Activated CD8-positive, alpha-beta memory T cell treated with anti-CD3 and anti-CD28 coated beads for 1 hour (primary cell): ENCODE data around the gene FCAMR.

Experiments
- DNase-seq, 2 donors: peaks; one replicate each; pipeline ENCODE4 v3.0.0-alpha.2; 2020; ENCODE audit warnings: low read depth in 1 of 2; ENCODE audit errors: extremely low read depth in 1 of 2

Gene FCAMR

DNA sequence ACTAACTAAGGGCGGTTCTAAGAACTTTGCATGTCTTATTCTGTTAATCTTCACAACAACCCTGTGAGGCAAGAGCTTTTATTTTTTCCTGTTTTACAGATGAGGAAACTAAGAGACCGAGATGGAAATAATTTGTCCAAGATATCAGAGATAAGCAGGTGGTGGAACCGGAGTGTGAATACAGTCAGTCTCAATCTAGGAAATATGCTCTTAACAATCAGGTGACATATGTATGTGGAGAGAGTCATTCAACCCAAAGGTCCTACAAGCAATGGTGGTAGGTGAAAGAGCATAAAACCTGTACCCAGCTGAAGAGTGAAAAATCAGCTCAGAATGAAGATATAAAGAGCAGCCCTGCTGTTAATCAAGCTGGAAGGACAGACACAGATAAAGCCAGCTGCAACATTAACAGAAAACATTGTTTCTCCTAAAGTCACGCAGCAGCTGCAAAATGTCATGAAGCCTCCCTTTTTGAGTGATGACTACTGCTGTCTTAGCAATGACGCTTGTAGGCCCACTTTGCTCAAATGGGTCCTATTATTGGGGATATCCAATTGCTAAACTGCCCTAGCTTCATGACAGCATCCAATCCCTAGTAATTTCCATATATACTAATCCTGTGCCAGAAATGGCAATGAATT lies 30.5 kb upstream of the FCAMR start:
- DNase-seq: no peak

DNA sequence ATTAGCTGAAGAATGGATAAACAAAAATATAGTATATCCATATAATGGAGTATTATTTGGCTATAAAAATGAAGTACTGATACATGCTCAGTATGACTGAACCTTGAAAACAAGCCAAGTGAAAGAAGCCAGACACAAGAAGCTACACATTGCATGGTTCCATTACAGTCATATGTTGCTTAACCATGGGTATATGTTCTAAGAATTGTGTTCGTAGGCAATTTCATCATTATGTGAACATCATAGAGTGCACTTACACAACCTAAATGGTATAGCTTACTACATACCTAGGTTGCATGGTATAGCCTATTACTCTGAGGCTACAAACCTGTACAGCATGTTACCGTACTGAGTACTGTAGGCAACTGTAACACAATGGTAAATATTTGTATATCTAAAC lies 28.6 kb upstream of the FCAMR start:
- DNase-seq: no peak

DNA sequence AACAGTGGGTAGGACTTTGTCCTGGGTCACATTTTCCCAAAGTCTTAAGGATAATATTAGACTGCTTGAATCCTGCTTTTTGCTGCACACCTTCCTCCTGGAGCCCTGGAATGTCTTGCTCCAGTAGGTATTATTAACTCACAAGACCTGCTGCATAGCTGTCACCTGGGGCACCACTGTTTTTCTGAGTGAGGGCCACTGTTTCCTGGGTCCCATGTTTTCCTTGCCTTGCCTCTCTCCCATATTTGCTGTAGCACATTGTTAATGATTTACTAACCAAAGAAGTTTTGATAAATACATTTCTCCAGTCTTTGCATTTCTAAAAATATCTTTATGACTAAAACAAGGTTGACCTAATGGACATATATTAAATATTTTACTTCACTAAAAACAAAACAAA lies 22.5 kb upstream of the FCAMR start:
- DNase-seq: no peak

DNA sequence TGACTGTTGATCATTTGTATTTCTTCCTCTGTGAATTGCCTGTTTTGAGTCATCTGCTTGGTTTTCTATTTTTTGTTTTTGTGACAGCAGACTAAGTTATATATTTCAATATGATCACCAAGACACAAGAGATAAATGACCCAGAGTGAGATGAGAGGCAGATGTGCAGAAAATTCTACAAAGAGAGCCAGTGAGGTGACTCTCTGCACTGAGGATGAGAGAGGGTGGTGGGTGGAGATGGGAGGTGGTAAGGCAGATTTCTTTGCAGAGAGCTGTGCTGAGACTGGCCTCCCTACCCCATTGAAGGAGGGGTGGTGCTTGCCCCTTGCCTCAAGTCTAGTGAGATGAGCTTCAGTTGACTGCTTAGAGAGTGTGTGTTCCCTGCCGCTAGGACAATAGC lies 17.6 kb upstream of the FCAMR start:
- DNase-seq: no peak

DNA sequence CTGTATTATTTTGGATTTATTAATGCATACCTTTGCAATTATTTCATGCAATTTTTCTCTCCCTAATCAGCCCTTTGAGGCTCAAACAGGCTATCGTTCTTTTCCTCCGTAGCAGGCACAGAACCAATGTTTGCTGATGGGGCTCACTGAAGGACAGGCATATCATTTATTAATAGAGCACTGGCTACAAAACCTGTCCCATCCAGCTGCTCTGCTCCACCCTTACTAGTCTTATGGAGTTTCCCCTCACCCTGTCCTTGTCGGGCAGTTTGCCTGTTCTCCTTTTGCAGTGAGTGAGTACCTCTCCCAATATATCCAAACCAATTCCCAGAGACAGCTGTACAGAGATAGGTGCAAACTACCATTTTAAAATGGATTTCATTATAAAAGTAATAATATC lies 16.6 kb upstream of the FCAMR start:
- DNase-seq: no peak

DNA sequence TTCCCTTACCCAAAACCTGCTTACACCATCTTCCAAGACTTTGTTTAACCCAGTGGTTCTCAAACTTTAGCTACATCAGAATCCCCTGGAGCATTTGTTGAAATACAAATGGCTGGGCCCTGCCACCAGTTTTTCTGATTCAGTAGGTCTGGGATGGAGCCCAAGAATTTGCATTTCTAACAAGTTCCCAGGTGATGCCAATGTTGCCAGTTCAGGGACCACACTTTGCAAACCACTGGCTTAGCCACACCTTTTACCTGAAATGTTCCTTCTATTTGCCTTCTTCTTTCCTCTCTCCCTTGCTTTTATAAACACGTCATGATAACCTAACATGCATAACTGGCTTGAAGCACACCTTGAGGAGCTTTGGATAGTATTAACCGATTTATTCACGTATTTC lies 16.1 kb upstream of the FCAMR start:
- DNase-seq: no peak

DNA sequence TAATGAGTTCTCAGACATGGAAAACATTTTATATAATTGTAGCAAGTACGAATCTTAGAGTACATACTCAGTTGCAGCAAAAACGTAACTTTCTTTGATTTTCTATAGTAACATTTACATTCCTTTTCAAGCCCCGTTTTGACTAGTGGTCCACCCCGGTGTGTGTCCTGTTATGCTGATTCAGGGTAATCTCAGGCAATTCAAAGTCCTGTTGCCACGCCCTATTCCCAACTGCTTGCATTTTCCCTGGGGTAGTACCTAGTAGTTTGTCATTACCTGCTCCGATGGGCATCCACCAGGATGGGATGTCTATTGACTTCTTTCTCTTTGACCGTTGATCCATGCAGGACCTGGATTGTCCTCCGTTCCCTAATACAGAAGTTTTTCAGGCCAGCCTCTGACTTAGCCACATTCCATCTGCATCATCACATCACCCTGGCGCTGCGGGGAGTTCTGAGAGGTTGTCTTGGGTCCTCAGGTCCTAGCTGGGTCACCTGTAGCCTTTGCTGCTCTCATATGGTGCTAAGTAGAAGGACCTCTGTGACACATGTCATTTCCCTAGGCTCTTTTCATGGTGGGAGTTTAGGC lies 15.0 kb upstream of the FCAMR start:
- DNase-seq: no peak

DNA sequence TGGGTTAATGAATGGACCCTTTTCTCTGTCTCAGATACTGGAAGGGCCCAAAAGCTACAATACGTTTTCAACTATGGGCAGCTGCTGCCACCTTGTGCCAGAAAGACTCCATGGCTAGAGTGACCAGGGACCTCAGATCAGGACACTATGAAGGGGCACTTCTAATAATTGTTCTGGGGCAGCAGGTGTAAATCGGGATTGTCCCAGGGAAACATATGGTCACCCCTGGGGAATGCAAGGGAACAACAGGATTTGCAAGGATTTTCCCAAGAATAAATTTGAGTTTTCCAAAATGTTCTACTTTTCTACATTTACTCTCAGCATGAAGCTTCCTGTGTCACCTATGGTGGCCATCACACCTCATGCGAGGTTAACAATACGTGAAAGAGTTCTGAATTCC lies 12.0 kb upstream of the FCAMR start:
- peak; percentile 13 to 31 for DNase-seq

DNA sequence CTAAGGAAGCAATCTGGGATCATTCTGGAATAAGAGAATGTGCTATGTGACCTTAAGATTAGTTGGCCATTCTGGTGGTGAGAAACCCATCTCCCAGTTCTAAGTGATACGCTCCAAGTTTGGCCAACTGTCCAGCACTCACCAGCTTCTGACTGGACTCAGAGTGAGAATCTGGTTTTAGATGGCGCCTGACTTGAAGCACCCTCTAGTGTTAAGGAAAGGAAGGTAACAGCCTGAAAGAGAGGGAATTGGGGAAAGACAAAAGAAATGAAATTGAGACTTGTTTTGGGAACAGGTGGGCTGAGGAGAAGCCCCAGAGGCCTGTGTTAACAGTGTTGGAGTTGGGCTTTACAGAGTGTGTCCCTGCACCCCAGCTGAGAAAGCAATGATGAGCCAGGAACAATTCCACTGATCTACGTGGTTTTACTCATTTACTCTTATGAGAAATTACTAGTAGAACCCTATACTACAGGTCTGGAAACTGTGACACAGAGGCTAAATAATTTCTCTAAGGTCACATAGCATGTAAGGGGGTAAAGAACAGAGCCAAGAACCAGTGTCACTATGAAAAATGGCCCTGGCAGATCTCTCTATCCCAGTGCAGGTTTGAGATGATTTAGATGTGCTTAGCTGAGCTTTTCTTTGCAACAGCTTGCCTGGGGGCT lies 9.3 kb upstream of the FCAMR start:
- DNase-seq: no peak

DNA sequence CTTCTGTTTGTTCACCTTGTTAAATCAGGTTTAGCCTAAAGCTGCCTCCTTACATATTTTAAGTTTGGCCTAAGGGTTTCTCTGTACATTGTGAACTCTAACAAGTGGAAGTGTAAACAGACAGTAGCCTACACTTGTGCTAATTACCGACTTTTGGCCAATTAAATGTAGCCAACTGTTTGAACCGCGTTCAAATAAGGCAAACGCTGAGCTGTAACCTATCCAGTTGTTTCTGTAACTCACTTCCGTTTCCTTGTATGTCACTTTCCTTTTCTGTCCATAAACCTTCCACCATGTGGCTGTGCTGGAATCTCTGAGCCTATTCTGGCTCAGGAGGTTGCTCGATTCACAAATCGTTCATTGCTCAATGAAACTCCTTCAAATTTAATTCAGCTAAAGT lies 8.0 kb upstream of the FCAMR start:
- no peak for DNase-seq

DNA sequence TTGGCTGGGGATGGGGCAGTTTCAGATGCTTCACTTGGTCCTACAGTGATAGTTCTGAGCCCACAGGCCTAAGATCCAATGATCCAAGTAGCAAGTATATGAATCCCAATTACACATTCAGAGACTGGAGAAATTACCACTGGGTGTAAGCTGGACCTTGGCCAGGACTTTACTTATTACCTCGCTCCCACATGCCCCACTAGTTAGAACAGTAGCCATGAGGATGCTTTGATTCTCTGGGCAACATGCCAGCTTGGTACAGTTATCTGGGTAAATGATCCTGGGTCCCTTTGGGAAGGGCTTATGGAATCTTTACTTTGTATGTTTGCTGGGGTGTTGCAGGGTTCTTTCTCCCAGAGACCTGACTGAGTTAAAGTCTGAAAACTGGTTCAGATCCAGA lies 5.0 kb upstream of the FCAMR start:
- no peak for DNase-seq

DNA sequence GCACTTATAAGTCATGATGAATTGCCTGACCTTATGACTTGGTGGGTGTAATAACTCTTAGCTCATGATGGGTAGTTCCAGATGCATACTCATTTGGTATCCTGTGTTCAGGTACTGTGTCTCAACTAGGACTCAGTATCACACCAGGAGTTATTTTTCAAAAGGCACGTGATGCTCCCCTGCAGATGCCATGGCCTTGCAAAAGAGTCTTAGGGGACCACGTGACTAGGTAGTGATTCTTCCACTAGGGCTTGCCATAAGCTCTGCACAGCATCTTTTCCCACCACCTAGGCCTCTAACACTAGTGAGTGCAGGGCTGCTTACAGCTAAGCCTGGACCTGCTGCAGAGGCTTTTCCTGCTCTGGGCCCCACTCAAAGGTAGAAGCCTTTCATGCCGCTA lies 3.9 kb upstream of the FCAMR start:
- DNase-seq: no peak

DNA sequence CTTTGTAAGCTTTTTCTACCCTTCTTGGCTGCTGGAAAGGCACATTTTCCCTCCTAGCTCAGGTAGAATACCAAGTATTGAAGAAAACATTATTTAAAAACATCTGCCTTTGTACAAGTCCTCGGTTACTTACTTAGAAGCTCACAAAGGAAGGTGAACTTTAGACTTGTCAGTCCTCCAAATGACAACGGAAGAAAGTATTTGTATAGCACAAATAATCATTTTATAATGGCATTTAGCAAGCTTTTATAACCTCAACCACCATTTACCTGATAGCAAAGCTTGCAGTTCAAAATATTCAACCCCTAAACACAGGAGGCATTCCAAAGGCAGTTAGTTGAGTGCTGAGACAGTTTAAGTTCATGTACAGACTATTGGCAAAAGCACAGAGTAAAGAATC lies 2.5 kb upstream of the FCAMR start:
- no peak for DNase-seq

DNA sequence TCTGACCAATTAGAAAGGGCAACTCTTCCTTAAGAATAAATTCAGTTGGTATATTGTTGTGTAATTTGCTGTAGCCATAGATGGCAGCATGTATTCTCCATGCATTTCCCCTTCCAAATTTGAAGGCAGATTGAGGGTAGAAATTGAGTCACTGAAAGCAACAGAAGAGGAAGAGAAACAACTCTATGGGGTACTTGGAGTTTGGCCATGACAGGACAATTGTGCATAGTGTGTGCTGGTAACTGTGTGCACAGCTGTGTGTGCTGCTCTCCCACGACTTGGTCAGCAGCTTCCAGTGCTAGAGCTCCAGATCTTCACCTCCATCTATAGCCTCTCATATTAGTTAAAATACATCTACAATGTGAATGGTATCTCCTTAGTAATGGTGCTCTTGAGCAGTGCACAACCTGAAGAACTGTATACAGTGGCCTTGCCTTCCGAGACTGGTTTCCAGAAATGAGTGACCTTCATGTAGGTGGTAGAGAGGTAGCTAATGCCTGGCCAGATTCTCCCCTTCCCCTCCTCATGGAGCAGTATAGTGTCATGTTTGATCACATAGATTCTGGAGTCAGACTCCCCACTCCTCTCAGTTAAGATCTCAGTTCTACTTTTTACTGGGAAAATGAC lies 882 bp upstream of the FCAMR start:
- no peak for DNase-seq

DNA sequence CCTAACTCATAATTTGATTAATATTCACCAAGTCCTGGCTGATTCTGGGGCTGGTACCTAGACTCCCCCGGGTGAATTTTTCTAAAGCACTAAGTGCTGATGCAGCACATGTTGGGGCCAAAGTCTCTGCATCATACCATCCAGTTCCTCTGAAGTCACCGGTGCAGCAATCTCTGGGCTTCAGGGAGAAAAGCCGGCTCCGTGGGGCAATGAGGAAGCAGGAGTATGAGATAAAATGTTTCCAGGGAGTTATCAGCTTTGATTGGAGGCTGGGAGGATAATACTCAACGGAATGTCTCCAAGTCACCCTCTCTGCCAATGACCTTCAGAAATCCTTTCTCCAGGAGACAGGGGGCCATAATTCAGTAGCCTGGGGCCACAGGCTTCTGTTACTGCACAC lies 1.2 kb downstream of the FCAMR start:
- no peak for DNase-seq

DNA sequence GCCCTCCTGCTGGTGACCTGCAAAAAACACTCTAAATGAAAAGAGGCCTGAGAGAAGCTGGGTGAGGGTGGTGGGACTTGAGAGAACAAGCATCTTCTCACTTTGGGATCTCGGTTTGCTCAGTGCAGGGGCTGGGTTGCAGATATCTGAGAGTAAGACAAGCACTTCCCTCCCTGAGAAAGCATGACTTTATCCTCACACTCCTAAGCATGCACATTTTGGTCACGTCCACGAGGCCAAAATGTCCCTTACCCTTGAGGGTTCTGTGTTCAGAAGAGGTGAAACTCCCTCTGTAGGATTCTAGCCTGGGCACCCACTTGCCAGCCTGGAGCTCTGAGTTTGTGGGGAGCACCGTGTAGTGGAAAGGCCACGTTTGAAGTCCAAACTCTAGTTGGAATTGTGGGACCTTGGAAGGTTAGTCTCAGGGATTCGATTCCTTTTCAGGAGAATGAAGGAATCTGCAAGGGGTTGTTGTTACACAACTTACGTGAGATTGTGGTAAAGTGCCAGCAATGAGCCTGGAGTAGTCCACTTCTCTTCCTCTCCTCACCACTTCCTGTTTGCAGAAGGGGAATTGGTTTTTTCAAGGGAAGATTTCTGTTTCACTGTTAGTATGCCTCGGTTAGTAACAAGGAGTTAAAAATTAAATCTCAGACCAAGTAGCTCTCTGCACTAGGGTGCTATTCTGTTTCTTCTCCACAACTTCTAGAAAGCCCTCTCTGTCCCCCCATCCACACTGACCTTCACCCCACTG lies 3.0 kb downstream of the FCAMR start:
- DNase-seq: no peak

DNA sequence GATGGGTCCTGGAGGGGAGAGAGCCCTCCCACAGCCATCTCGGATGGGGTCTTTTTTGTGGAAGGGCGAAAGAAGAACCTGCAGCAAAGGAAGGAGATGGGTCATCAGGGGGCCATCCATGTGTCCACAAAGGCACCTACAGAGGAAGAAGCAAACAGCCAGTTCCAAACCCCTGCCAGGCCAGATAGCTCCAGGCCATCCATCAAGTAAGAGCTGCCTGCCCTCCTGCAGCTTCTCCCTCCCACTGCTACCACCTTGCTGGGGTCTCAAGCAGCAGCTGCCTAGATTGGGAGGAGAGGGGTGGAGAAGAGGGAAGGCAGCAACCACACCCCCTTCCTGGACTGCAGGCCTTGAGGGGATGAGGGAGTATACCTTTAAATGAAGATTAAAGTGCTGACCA lies 4.5 kb downstream of the FCAMR start:
- DNase-seq: no peak

DNA sequence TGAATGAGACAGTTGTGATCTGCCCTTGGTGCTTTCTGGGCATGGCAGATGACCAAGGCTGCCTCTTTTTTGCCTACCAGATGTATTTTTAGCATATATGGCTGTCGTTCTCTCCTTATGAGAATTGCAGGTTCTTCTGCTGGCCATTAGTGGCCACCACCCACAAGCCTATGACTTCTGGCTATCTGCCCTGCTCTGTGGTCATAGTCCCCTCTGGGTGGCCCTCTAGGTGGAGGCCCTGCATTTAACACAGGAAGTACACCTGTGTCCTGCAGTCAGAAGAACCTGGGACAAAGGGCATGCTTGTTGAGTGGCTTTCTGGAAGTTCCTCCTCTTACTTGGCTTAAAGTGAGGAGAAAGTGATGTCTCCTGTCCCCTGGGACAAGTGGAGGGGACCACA lies 6.5 kb downstream of the FCAMR start:
- DNase-seq: no peak

DNA sequence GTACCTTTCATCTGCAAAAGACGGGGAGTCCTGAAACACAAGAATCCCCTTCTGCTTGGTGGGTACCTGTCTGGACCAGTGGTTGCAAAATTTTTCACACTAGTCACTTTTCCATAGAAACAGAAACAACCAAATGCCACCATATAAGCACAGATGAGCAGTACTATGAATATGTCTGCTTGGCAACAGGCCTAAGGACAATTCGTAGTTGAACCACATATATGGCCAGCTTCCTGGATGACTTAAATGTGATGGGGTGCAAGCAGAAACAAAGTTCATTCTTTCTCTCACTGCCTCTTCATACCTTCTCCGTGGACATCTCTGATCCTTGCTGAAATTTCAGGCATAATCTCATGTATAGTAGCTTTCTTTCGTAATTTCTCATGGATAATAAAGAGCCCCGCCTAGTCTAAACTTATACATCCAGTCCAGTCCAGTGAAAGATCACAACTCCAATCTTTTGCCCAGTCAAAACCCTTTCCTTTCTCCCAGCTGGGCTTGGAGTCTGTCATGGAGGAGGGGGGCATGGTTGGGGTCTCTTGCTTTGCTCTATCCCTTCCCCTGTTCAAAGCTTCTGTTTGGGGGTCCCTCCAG lies 7.0 kb downstream of the FCAMR start:
- DNase-seq: no peak

DNA sequence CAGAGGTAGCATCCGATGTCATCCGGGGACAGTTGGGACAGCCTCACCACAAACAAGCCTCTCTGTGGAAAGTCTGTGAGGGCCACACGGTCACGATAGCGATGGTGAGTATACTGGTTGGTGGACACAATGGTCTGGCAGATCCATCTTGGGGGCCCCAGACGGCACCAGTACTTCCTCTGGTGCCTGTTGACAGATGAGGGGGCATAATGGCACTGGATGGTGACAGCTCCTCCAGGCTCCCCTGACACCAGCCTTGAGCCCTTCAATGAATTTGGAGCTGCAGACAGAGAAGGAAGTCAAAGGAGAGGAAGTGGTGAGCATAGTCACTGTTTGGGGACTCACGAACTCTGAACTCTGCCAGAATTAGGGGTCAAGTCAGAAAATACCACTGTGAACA lies 8.0 kb downstream of the FCAMR start:
- DNase-seq: no peak

DNA sequence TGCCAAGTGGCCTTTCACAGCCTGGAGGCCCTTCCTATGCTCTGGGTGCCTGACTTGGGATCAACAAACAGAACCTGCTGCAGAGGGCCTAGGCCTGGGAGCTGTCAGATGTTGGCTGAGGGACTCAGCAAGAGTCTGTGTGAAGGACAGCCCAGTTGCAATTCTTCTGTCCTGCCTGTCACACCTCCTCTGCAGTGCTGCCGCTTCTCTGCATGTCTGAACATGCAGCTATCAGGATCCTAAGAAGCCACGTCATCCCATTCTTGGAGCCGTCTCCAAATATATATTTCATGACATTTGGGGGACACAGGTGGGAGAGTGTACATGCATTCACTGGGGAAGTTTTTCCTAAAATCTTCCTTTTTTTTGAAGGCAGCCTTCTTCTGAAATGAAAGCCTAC lies 8.6 kb downstream of the FCAMR start:
- DNase-seq: no peak
